Measurements from ENCODE around the gene NEO1.

- TF ChIP-seq TAF1 (IDR thresholded peaks at IDR 0.05; ENCODE audit: low read depth, low read length) (no peak), POLR2A (IDR thresholded peaks at IDR 0.05; ENCODE audit: low read depth, low read length) (no peak), POLR2AphosphoS5 (IDR thresholded peaks at IDR 0.05; ENCODE audit: low read depth, low read length) (no peak), SPI1 (IDR thresholded peaks at IDR 0.05; ENCODE audit: low read depth, low read length) (no peak), POU2F2 (IDR thresholded peaks at IDR 0.05; ENCODE audit: low read depth, low read length) (no peak)
Observed at GRCh38 chr15:73196113-73196512, 143.8 kb downstream of the NEO1 start.
